H9 (cell line): ENCODE results near the gene COX7A2L. TPM values are rescaled to one million over a fixed set of nuclear protein-coding genes. Genes with fewer than 3 reads are reported as not detected.
A peak's percentile ranks its signal among the peaks of the same experiment; 100 is the strongest.

Experiments
- DNase-seq: peaks from one replicate; pipeline ENCODE4 v3.0.0-alpha.2; 2017
- H2AFZ ChIP-seq: one replicate; pipeline ENCODE4 v1.6.1; 2013; ENCODE audit warnings: mild to moderate bottlenecking, low read length, control low read depth, moderate library complexity
- H2AK5ac ChIP-seq: 2 replicates; pipeline ENCODE4 v1.6.1; 2013; ENCODE audit warnings: low read length, control low read depth, mixed read lengths; ENCODE audit not compliant: insufficient read length
- H2BK120ac ChIP-seq: one replicate; pipeline ENCODE4 v1.6.1; 2013; ENCODE audit warnings: low read depth, mild to moderate bottlenecking, low read length, control low read depth, inconsistent platforms; ENCODE audit not compliant: poor library complexity, severe bottlenecking
- H2BK12ac ChIP-seq: 2 replicates; pipeline ENCODE4 v1.6.1; 2013; ENCODE audit warnings: low read length, control low read depth, mixed read lengths, low read depth; ENCODE audit not compliant: insufficient read length
- H2BK15ac ChIP-seq: 2 replicates; pipeline ENCODE4 v1.6.1; 2013; ENCODE audit warnings: low read depth, low read length, control low read depth
- H2BK20ac ChIP-seq: one replicate; pipeline ENCODE4 v1.6.1; 2013; ENCODE audit warnings: low read depth, mild to moderate bottlenecking, low read length, control low read depth, inconsistent platforms; ENCODE audit not compliant: poor library complexity, severe bottlenecking
- H2BK5ac ChIP-seq: 2 replicates; pipeline ENCODE4 v1.6.1; 2013; ENCODE audit warnings: low read length, control low read depth, mixed read lengths; ENCODE audit not compliant: insufficient read length
- H3K14ac ChIP-seq: 2 replicates; pipeline ENCODE4 v1.6.1; 2013; ENCODE audit warnings: low read length, control low read depth; ENCODE audit not compliant: insufficient read depth
- H3K18ac ChIP-seq: 2 replicates; pipeline ENCODE4 v1.6.1; 2013; ENCODE audit warnings: low read depth, mild to moderate bottlenecking, mixed read lengths, low read length, control low read depth; ENCODE audit not compliant: insufficient read length
- H3K23ac ChIP-seq: 2 replicates; pipeline ENCODE4 v1.6.1; 2013; ENCODE audit warnings: low read length, control low read depth, mixed read lengths, low read depth; ENCODE audit not compliant: insufficient read length
- H3K23me2 ChIP-seq: 2 replicates; pipeline ENCODE4 v1.6.1; 2013; ENCODE audit warnings: low read depth, mild to moderate bottlenecking, mixed read lengths, low read length, control low read depth; ENCODE audit not compliant: insufficient read length, poor library complexity, severe bottlenecking
- H3K27ac ChIP-seq: 2 replicates; pipeline ENCODE4 v1.5.1; 2013; ENCODE audit warnings: low read length, control low read depth, mixed read lengths, low read depth; ENCODE audit not compliant: insufficient read length
- H3K27me3 ChIP-seq: 2 replicates; pipeline ENCODE4 v1.6.1; 2013; ENCODE audit warnings: low read length, control low read depth, inconsistent platforms; ENCODE audit not compliant: insufficient read depth
- H3K4ac ChIP-seq: 2 replicates; pipeline ENCODE4 v1.6.1; 2013; ENCODE audit warnings: low read depth, mild to moderate bottlenecking, control low read depth, inconsistent platforms, low read length, moderate library complexity
- H3K4me1 ChIP-seq: 2 replicates; pipeline ENCODE4 v1.6.1; 2013; ENCODE audit warnings: low read length, control low read depth, inconsistent platforms; ENCODE audit not compliant: insufficient read depth
- H3K4me2 ChIP-seq: 2 replicates; pipeline ENCODE4 v1.6.1; 2013; ENCODE audit warnings: low read length, control low read depth, mixed read lengths; ENCODE audit not compliant: insufficient read length, insufficient read depth
- H3K56ac ChIP-seq: 2 replicates; pipeline ENCODE4 v1.6.1; 2013; ENCODE audit warnings: low read depth, mild to moderate bottlenecking, mixed read lengths, low read length, control low read depth; ENCODE audit not compliant: insufficient read length
- H3K79me1 ChIP-seq: 2 replicates; pipeline ENCODE4 v1.6.1; 2013; ENCODE audit warnings: low read depth, mild to moderate bottlenecking, moderate library complexity, low read length, control low read depth, inconsistent platforms; ENCODE audit not compliant: insufficient read depth, poor library complexity, severe bottlenecking
- H3K79me2 ChIP-seq: 2 replicates; pipeline ENCODE4 v1.6.1; 2013; ENCODE audit warnings: low read length, control low read depth, inconsistent platforms; ENCODE audit not compliant: insufficient read depth
- H3K9ac ChIP-seq: 2 replicates; pipeline ENCODE4 v1.6.1; 2013; ENCODE audit warnings: low read length, control low read depth, mixed read lengths; ENCODE audit not compliant: insufficient read length; ENCODE audit errors: extremely low read depth
- H3K9me3 ChIP-seq: one replicate; pipeline ENCODE4 v1.6.1; 2013; ENCODE audit warnings: low read depth, low read length, inconsistent platforms; ENCODE audit not compliant: control insufficient read depth
- H3T11ph ChIP-seq: one replicate; pipeline ENCODE4 v1.6.1; 2013; ENCODE audit warnings: mild to moderate bottlenecking, low read length, control low read depth, inconsistent platforms
- H4K20me1 ChIP-seq: one replicate; pipeline ENCODE4 v1.6.1; 2013; ENCODE audit not compliant: control insufficient read depth, insufficient read length, insufficient read depth
- H4K5ac ChIP-seq: 2 replicates; pipeline ENCODE4 v1.6.1; 2013; ENCODE audit warnings: low read depth, mild to moderate bottlenecking, mixed read lengths, low read length, control low read depth; ENCODE audit not compliant: insufficient read length
- H4K8ac ChIP-seq: replicated peaks from 2 replicates; pipeline ENCODE4 v1.6.1; 2013; ENCODE audit warnings: low read length, control low read depth, mixed read lengths, low read depth; ENCODE audit not compliant: insufficient read length
- H4K91ac ChIP-seq: 2 replicates; pipeline ENCODE4 v1.6.1; 2013; ENCODE audit warnings: low read depth, mild to moderate bottlenecking, moderate library complexity, mixed read lengths, low read length, control low read depth; ENCODE audit not compliant: insufficient read length
- H3K27ac Mint-ChIP-seq, 3 experiments: 2 replicates in 2 of 3; 3 replicates in 1 of 3; pipeline ENCODE4 v1.8.0; 2020 to 2021; ENCODE audit warnings: mixed read lengths in 3 of 3, mild to moderate bottlenecking in 1 of 3, moderate library complexity in 1 of 3
- H3K27me3 Mint-ChIP-seq: 2 replicates; pipeline ENCODE4 v1.8.0; 2021; ENCODE audit warnings: low read depth, mild to moderate bottlenecking, moderate library complexity, mixed read lengths
- H3K36me3 Mint-ChIP-seq, 3 experiments: 2 replicates in 2 of 3; 3 replicates in 1 of 3; pipeline ENCODE4 v1.8.0; 2020 to 2021; ENCODE audit warnings: low read depth in 3 of 3, mixed read lengths in 3 of 3; ENCODE audit not compliant: insufficient read depth in 1 of 3
- H3K4me1 Mint-ChIP-seq, 2 experiments: 2 replicates each; pipeline ENCODE4 v1.8.0; 2020; ENCODE audit warnings: mixed read lengths in 2 of 2
- H3K4me3 Mint-ChIP-seq, 2 experiments: 2 replicates in 1 of 2; 3 replicates in 1 of 2; pipeline ENCODE4 v1.8.0; 2020 to 2021; ENCODE audit warnings: mild to moderate bottlenecking in 2 of 2, mixed read lengths in 2 of 2, moderate library complexity in 1 of 2
- H3K9me3 Mint-ChIP-seq, 2 experiments: 2 replicates in 1 of 2; 3 replicates in 1 of 2; pipeline ENCODE4 v1.8.0; 2020; ENCODE audit warnings: mild to moderate bottlenecking in 2 of 2, mixed read lengths in 2 of 2, moderate library complexity in 1 of 2
- WGBS: extraction: QIAGEN DNeasy Blood & Tissue Kit; methylation state at CpG from one replicate; pipeline ENCODE4 v1.1.7; 2013; ENCODE audit warnings: missing lambda C conversion rate, low lambda C conversion rate, mixed read lengths; ENCODE audit not compliant: insufficient read length; ENCODE audit errors: extremely low coverage; 5-methylcytosine and 5-hydroxymethylcytosine counted together
- total RNA-seq: library from RNA; stranded (reverse); gene quantifications from 2 replicates; pipeline ENCODE4 v1.2.1, GENCODE V29; 2021
- TF ChIP-seq, protein P1 (sequence below): fragments of 200-600 bp; sonication (generic); conservative IDR thresholded peaks from 3 replicates; pipeline ENCODE4 v1.8.0; 2021; ENCODE audit warnings: antibody characterized with exemption, mild to moderate bottlenecking

Gene COX7A2L
- total RNA-seq, 1 experiment from 2014 or later, result 102 TPM

GRCh38 chr2:42339191-42339912, 21.7 kb downstream of the COX7A2L start:
- Mint-ChIP-seq H3K4me1 (peaks cover 10 to 20% of the 10 kb centered on the region in 2 experiments), H3K36me3 (peaks cover 11 to 19% (median 19%) of the 10 kb centered on the region in 3 experiments; a peak in 6 of 7 replicates), H3K9me3 (no peaks in the 10 kb centered on the region), H3K27me3 (no peaks in the 10 kb centered on the region; the same call in 1 of the 2 replicates), H3K4me3 (no peak overlapping the region), H3K27ac (peak overlapping the region; percentile 24 to 86 (median 28); a peak in 5 of 7 replicates)
- no peak overlapping the region for H2BK15ac ChIP-seq
- no peak overlapping the region for H3K18ac ChIP-seq
- no peak overlapping the region for H4K91ac ChIP-seq
- no peak overlapping the region for H2BK20ac ChIP-seq
- H3K27ac ChIP-seq, result no peak overlapping the region
- no peaks in the 10 kb centered on the region for H3K79me1 ChIP-seq
- H3K9ac ChIP-seq, result no peak overlapping the region
- H3T11ph ChIP-seq, result no peak overlapping the region
- H3K4me1 ChIP-seq, result no peaks in the 10 kb centered on the region
- H3K56ac ChIP-seq, result no peak overlapping the region
- no peak overlapping the region for H3K4me2 ChIP-seq
- H3K79me2 ChIP-seq, result no peaks in the 10 kb centered on the region
- WGBS, result no CpG with 5 or more reads among the region's 21 CpGs
- no peak overlapping the region for H2BK120ac ChIP-seq
- no peak overlapping the region for H3K23ac ChIP-seq
- H4K20me1 ChIP-seq, result no peaks in the 10 kb centered on the region
- TF ChIP-seq, protein P1, sequence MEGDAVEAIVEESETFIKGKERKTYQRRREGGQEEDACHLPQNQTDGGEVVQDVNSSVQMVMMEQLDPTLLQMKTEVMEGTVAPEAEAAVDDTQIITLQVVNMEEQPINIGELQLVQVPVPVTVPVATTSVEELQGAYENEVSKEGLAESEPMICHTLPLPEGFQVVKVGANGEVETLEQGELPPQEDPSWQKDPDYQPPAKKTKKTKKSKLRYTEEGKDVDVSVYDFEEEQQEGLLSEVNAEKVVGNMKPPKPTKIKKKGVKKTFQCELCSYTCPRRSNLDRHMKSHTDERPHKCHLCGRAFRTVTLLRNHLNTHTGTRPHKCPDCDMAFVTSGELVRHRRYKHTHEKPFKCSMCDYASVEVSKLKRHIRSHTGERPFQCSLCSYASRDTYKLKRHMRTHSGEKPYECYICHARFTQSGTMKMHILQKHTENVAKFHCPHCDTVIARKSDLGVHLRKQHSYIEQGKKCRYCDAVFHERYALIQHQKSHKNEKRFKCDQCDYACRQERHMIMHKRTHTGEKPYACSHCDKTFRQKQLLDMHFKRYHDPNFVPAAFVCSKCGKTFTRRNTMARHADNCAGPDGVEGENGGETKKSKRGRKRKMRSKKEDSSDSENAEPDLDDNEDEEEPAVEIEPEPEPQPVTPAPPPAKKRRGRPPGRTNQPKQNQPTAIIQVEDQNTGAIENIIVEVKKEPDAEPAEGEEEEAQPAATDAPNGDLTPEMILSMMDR, result peak; percentile 39; the same call in 2 of the 3 replicates
- H4K5ac ChIP-seq, result no peak overlapping the region
- DNase-seq, result peak; percentile 69
- no peak overlapping the region for H2AK5ac ChIP-seq
- no peaks in the 10 kb centered on the region for H3K9me3 ChIP-seq
- no peaks in the 10 kb centered on the region for H3K27me3 ChIP-seq
- no peak overlapping the region for H3K4ac ChIP-seq
- H3K14ac ChIP-seq, result no peak overlapping the region
- H2AFZ ChIP-seq, result no peak overlapping the region
- H2BK5ac ChIP-seq, result no peak overlapping the region
- no peaks in the 10 kb centered on the region for H3K23me2 ChIP-seq
- H4K8ac ChIP-seq, result no peak overlapping the region
- H2BK12ac ChIP-seq, result no peak overlapping the region
